Measurements from ENCODE around the gene UTP11.
A peak's percentile ranks its signal among the peaks of the same experiment; 100 is the strongest.

The UTP11 gene

GRCh38 chr1:37987679-37988078 is 24.9 kb upstream of the UTP11 start:
- TF ChIP-seq REST (IDR thresholded peaks at IDR 0.05; ENCODE audit: insufficient replicate concordance, low read depth) (no peak), SPI1 (IDR thresholded peaks at IDR 0.05; ENCODE audit: borderline replicate concordance, low read depth) (no peak), CTCF (IDR thresholded peaks at IDR 0.05; ENCODE audit: insufficient read depth, low read length) (no peak), GABPA (IDR thresholded peaks at IDR 0.05; ENCODE audit: low read depth) (no peak), POLR2AphosphoS5 (IDR thresholded peaks at IDR 0.05; ENCODE audit: low read depth) (no peak)
- no peak for DNase-seq (ENCODE audit: low read depth in 1 of 2, low spot score in 1 of 2)

GRCh38 chr1:37989361-37989930 is 23.1 kb upstream of the UTP11 start:
- peak overlapping the region; percentile 84 for H3K4me3 ChIP-seq (replicated peaks; ENCODE audit: insufficient read depth, low read length)
- TF ChIP-seq REST (IDR thresholded peaks at IDR 0.05; ENCODE audit: insufficient replicate concordance, low read depth) = no peak
- no peak for TF ChIP-seq CTCF (IDR thresholded peaks at IDR 0.05; ENCODE audit: insufficient read depth, low read length)
- no peak for TF ChIP-seq POLR2AphosphoS5 (IDR thresholded peaks at IDR 0.05; ENCODE audit: low read depth)
- TF ChIP-seq GABPA (IDR thresholded peaks at IDR 0.05; ENCODE audit: low read depth) = no peak
- peak; percentile 81 for TF ChIP-seq SPI1 (IDR thresholded peaks at IDR 0.05; ENCODE audit: borderline replicate concordance, low read depth)
- DNase-seq (ENCODE audit: low read depth in 1 of 2, low spot score in 1 of 2) = peak in 1 of 2 experiments; percentile 77
- peak overlapping the region; percentile 82 for H3K27ac ChIP-seq (replicated peaks)
- H3K27me3 ChIP-seq (ENCODE audit: insufficient read depth, poor library complexity, severe bottlenecking) = no peaks in the 10 kb centered on the region

More at GRCh38 chr1:37987679-37988078, 24.9 kb upstream of the UTP11 start:
- no peaks in the 10 kb centered on the region for H3K27me3 ChIP-seq (ENCODE audit: insufficient read depth, poor library complexity, severe bottlenecking)
- H3K27ac ChIP-seq (replicated peaks) = no peak overlapping the region; the same call in 1 of the 2 replicates
- H3K4me3 ChIP-seq (replicated peaks; ENCODE audit: insufficient read depth, low read length) = no peak overlapping the region

- no peaks in the 10 kb centered on the region for H3K27me3 ChIP-seq (ENCODE audit: insufficient read depth, poor library complexity, severe bottlenecking)
- H3K4me3 ChIP-seq (replicated peaks; ENCODE audit: insufficient read depth, low read length) = no peak overlapping the region
- peak in 1 of 2 experiments; percentile 49 for DNase-seq (ENCODE audit: low read depth in 1 of 2, low spot score in 1 of 2)
- H3K27ac ChIP-seq (replicated peaks) = peak overlapping the region; percentile 58
- TF ChIP-seq SPI1 (IDR thresholded peaks at IDR 0.05; ENCODE audit: borderline replicate concordance, low read depth) (peak; percentile 74; the same call in 1 of the 2 replicates), GABPA (IDR thresholded peaks at IDR 0.05; ENCODE audit: low read depth) (no peak), POLR2AphosphoS5 (IDR thresholded peaks at IDR 0.05; ENCODE audit: low read depth) (peak; percentile 16; the same call in 1 of the 2 replicates)
Measured at GRCh38 chr1:37994886-37995566, 17.5 kb upstream of the UTP11 start.

GRCh38 chr1:37995751-37996345 is 16.7 kb upstream of the UTP11 start:
- Histone ChIP-seq H3K27ac (replicated peaks) (peak overlapping the region; percentile 58), H3K4me3 (replicated peaks; ENCODE audit: insufficient read depth, low read length) (peak overlapping the region; percentile 31), H3K27me3 (ENCODE audit: insufficient read depth, poor library complexity, severe bottlenecking) (no peaks in the 10 kb centered on the region)
- TF ChIP-seq CTCF (IDR thresholded peaks at IDR 0.05; ENCODE audit: insufficient read depth, low read length) (no peak), SPI1 (IDR thresholded peaks at IDR 0.05; ENCODE audit: borderline replicate concordance, low read depth) (no peak), REST (IDR thresholded peaks at IDR 0.05; ENCODE audit: insufficient replicate concordance, low read depth) (no peak), POLR2AphosphoS5 (IDR thresholded peaks at IDR 0.05; ENCODE audit: low read depth) (no peak), GABPA (IDR thresholded peaks at IDR 0.05; ENCODE audit: low read depth) (no peak)
- no peak for DNase-seq (ENCODE audit: low read depth in 1 of 2, low spot score in 1 of 2)

Measured in HL-60 (cell line).